Spleen (tissue), 7 donors: Measurements from ENCODE around the gene MRTFB.

Experiments
- CTCF ChIP-seq, 11 experiments: fragments of 200-600 bp in 7 of 11; fragments of 450-650 bp in 4 of 11; sonication (generic) in 4 of 11; IDR thresholded peaks in 8 of 11; conservative IDR thresholded peaks in 3 of 11; 1 replicate in 7 of 11; 2 replicates in 4 of 11; pipeline versions ENCODE4 v1.4.0 to v1.8.0; 2016 to 2021; ENCODE audit warnings: antibody characterized with exemption in 11 of 11, inconsistent platforms in 4 of 11, mild to moderate bottlenecking in 1 of 11
- POLR2A ChIP-seq, 3 donors: fragments of 450-650 bp; IDR thresholded peaks; one replicate each; pipeline ENCODE4 v1.5.1; 2017; ENCODE audit warnings: antibody characterized with exemption in 3 of 3, mild to moderate bottlenecking in 1 of 3
- POLR2AphosphoS5 ChIP-seq, 3 donors: sonication (generic); formaldehyde crosslinking; IDR thresholded peaks; one replicate each; pipeline ENCODE4 v1.5.1; 2017; ENCODE audit warnings: antibody characterized with exemption in 3 of 3
- donor health status: DM: no; HTN: no; CAD: no; lungs with moderate emphysema.
- donor health status: DM: no; HTN: no; CAD: no.
- donor health status: DM: no; HTN: no; CAD: no.

- no peak for TF ChIP-seq POLR2A (IDR thresholded peaks at IDR 0.05)
- no peak for TF ChIP-seq CTCF (IDR thresholded peaks at IDR 0.05 in 8 of 11, conservative IDR thresholded peaks at IDR 0.05 in 3 of 11)
- no peak for TF ChIP-seq POLR2AphosphoS5 (IDR thresholded peaks at IDR 0.05)
Measured at GRCh38 chr16:14244196-14245010, 173.3 kb downstream of the MRTFB start.
